Breast epithelium (tissue), 4 donors: ENCODE results near the gene NDUFB3. TPM values are rescaled to one million over a fixed set of nuclear protein-coding genes. Genes with fewer than 3 reads are reported as not detected.
A peak's percentile ranks its signal among the peaks of the same experiment; 100 is the strongest.

Experiments used
- DNase-seq, 2 donors: peaks; one replicate each; pipeline ENCODE4 v3.0.0-alpha.2; 2019; ENCODE audit warnings: low spot score in 2 of 2
- H3K27ac ChIP-seq, 2 donors: fragments of 200-600 bp; sonication (generic) in 1 of 2; one replicate each; pipeline ENCODE4 v1.5.1; 2016 to 2019; ENCODE audit warnings: mild to moderate bottlenecking in 1 of 2
- H3K27me3 ChIP-seq, 2 donors: fragments of 200-600 bp; sonication (generic) in 1 of 2; one replicate each; pipeline versions ENCODE4 v1.5.1 to v1.6.0; 2017 to 2019; ENCODE audit warnings: control low read depth in 1 of 2, mild to moderate bottlenecking in 1 of 2
- H3K36me3 ChIP-seq: fragments of 200-600 bp; one replicate; pipeline ENCODE4 v1.5.1; 2019
- H3K4me1 ChIP-seq, 2 donors: fragments of 200-600 bp; sonication (generic); one replicate each; pipeline ENCODE4 v1.5.1; 2016 to 2019; ENCODE audit warnings: control low read depth in 1 of 2
- H3K4me3 ChIP-seq, 3 donors: fragments of 200-600 bp; sonication (generic); 1 replicate in 2 of 3; 2 replicates in 1 of 3; pipeline ENCODE4 v1.5.1; 2016 to 2019; ENCODE audit warnings: mild to moderate bottlenecking in 3 of 3, moderate library complexity in 2 of 3
- H3K9me3 ChIP-seq, 2 donors: fragments of 200-600 bp; sonication (generic) in 1 of 2; one replicate each; pipeline ENCODE4 v1.5.1; 2016 to 2019; ENCODE audit warnings: control low read depth in 1 of 2
- POLR2A ChIP-seq: fragments of 450-650 bp; IDR thresholded peaks from one replicate; pipeline ENCODE4 v1.6.1; 2016; ENCODE audit warnings: antibody characterized with exemption, mild to moderate bottlenecking, moderate library complexity
- POLR2AphosphoS5 ChIP-seq, 3 donors: sonication (generic); formaldehyde crosslinking; IDR thresholded peaks; one replicate each; pipeline ENCODE4 v1.6.1; 2017; ENCODE audit warnings: antibody characterized with exemption in 3 of 3
- intact Hi-C: fragments of 100-400 bp; cut with DNase I; formaldehyde crosslinking; loops from one replicate; pipeline ENCODE4 v1.15.1; 2023; ENCODE audit warnings: low total_unique reads
- total RNA-seq, 3 donors: library from RNA; depleted of rRNA; stranded (reverse); fragments of >200 nt; gene quantifications; one replicate each; pipeline ENCODE4 v1.1.0, GENCODE V29; 2016
- TF ChIP-seq, protein P1 (sequence below), 3 donors: fragments of 450-650 bp; IDR thresholded peaks; one replicate each; pipeline ENCODE4 v1.5.1; 2016 to 2017; ENCODE audit warnings: antibody characterized with exemption in 3 of 3, mild to moderate bottlenecking in 3 of 3, moderate library complexity in 3 of 3

NDUFB3 gene
- total RNA-seq, 3 donors from 2014 or later: 40.8 to 51.5 (median 41.4) TPM

DNA sequence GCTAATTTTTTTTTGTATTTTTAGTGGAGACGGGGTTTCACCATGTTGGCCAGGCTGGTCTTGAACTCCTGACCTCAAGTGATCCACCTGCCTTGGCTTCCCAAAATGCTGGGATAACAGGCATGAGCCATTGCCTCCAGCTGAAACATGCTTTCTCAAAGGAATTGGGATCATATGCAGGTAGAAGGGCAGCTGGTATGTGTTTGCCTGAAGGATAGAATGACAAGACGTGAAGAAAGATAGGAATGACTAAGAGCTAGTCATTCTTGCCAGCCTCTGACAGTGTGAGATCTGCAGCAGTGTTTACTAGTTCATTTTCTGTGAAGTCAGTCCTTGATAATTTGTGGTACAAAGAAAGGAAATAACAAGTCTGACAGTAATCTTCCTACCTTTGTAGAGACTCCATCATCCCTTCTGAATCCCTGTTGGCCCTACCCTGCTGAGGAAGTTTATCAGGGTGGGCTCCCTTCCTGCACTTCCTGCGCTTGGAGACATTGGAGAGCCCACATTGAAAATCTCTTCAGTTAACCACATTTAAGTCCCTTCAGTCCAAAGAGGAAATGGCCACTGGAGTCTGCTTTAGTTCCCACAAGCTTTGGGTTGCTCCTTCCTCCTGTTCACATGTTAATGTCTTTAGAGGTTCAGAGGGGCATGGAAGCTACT, 58.9 kb downstream of the NDUFB3 start:
- Histone ChIP-seq H3K4me1 (peaks cover 6 to 50% of the 10 kb centered on the region in 2 donors), H3K27ac (peak overlapping the region; percentile 65 to 68), H3K9me3 (no peaks in the 10 kb centered on the region), H3K27me3 (no peaks in the 10 kb centered on the region), H3K36me3 (peaks cover 3% of the 10 kb centered on the region), H3K4me3 (no peak overlapping the region)
- intact Hi-C loops: loop anchor here (5.0 kb wide), 1 partner anchor 1173 kb away; the partner anchor contains the start of genes MAIP1 and TYW5
- DNase-seq: no peak
- TF ChIP-seq, protein P1, sequence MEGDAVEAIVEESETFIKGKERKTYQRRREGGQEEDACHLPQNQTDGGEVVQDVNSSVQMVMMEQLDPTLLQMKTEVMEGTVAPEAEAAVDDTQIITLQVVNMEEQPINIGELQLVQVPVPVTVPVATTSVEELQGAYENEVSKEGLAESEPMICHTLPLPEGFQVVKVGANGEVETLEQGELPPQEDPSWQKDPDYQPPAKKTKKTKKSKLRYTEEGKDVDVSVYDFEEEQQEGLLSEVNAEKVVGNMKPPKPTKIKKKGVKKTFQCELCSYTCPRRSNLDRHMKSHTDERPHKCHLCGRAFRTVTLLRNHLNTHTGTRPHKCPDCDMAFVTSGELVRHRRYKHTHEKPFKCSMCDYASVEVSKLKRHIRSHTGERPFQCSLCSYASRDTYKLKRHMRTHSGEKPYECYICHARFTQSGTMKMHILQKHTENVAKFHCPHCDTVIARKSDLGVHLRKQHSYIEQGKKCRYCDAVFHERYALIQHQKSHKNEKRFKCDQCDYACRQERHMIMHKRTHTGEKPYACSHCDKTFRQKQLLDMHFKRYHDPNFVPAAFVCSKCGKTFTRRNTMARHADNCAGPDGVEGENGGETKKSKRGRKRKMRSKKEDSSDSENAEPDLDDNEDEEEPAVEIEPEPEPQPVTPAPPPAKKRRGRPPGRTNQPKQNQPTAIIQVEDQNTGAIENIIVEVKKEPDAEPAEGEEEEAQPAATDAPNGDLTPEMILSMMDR (IDR thresholded peaks at IDR 0.05): no peak
- TF ChIP-seq POLR2A (no peak), POLR2AphosphoS5 (IDR thresholded peaks at IDR 0.05) (no peak)

DNA sequence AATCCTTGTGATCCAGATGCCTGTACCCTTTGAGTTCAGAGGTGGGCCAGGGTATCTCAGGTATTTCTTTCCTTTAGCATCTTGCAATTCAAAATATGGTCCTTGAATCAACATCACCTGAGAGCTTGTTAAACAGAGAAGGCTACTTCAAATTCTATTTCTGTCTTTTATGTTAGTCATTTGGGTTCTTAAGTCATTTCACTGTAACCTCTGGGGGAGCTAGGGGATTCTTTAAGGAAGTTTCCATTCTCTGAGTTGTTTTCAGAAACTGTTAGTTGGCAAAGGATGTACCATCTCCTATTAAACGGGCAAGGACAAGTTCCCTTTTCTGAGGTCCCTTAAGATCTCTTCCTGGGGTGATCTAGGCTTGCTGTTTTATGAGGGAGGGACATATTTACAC, 60.7 kb downstream of the NDUFB3 start:
- intact Hi-C loops: loop anchor here (5.0 kb wide), 1 partner anchor 1175 kb away; the partner anchor contains the start of genes MAIP1 and TYW5
- H3K27ac ChIP-seq: peak overlapping the region; percentile 23 to 35
- no peaks in the 10 kb centered on the region for H3K9me3 ChIP-seq
- TF ChIP-seq POLR2A (no peak), POLR2AphosphoS5 (IDR thresholded peaks at IDR 0.05) (no peak)
- TF ChIP-seq, protein P1 (IDR thresholded peaks at IDR 0.05): no peak
- H3K4me3 ChIP-seq: no peak overlapping the region
- H3K36me3 ChIP-seq: peaks cover 8% of the 10 kb centered on the region
- H3K27me3 ChIP-seq: no peaks in the 10 kb centered on the region
- DNase-seq: no peak
- peaks cover 0 to 32% of the 10 kb centered on the region in 2 donors for H3K4me1 ChIP-seq

Other genes with a start within 250 kb of the NDUFB3 start
- gene CLK1, start 207.3 kb upstream of the NDUFB3 start, total RNA-seq: 100 to 1,000 TPM; 124 to 350 (median 237) TPM
- gene PPIL3, start 182.9 kb upstream of the NDUFB3 start, total RNA-seq: 10 to 100 TPM; 16.4 to 42.4 (median 27.0) TPM
- 10 to 100 TPM; 20.3 to 34.0 (median 26.5) TPM for gene NIF3L1, start 182.6 kb upstream of the NDUFB3 start, total RNA-seq
- gene ORC2, start 108.3 kb upstream of the NDUFB3 start, total RNA-seq: 10 to 100 TPM; 11.8 to 33.1 (median 23.3) TPM
- 10 to 100 TPM; 16.4 to 38.7 (median 24.1) TPM for gene HYCC2, start 330 bp upstream of the NDUFB3 start, total RNA-seq
- 100 to 1,000 TPM; 180 to 322 (median 207) TPM for gene CFLAR, start 44.2 kb downstream of the NDUFB3 start, total RNA-seq
- 10 to 100 TPM in 1 of 3 donors, 1 to 10 TPM in 2; 5.7 to 13.1 (median 9.6) TPM for gene CASP10, start 111.1 kb downstream of the NDUFB3 start, total RNA-seq
- 10 to 100 TPM; 18.2 to 28.8 (median 21.3) TPM for gene CASP8, start 188.5 kb downstream of the NDUFB3 start, total RNA-seq